SIG-M5 treated with dmso at 0.1 percent for 504 hours (cell line): Measurements from ENCODE around the gene SPHK1.

Source experiments
- DNase-seq: peaks from one replicate; lab custom pipeline; 2025; ENCODE audit not compliant: unreplicated experiment; lab: John Stamatoyannopoulos, UW

The SPHK1 gene

GRCh38 chr17:76405967-76406647 lies 21.7 kb downstream of the SPHK1 start:
- peak; percentile 68 for DNase-seq

GRCh38 chr17:76407509-76407908 lies 23.1 kb downstream of the SPHK1 start:
- DNase-seq = no peak

GRCh38 chr17:76408037-76408849 lies 23.8 kb downstream of the SPHK1 start:
- DNase-seq = peak; percentile 38

- DNase-seq = no peak
Measured at GRCh38 chr17:76410328-76410965, 26.0 kb downstream of the SPHK1 start.

GRCh38 chr17:76411247-76411646 lies 26.8 kb downstream of the SPHK1 start:
- no peak for DNase-seq

GRCh38 chr17:76414334-76415295 lies 30.2 kb downstream of the SPHK1 start:
- no peak for DNase-seq

- DNase-seq = no peak
Measured at GRCh38 chr17:76415786-76416185, 31.4 kb downstream of the SPHK1 start.

GRCh38 chr17:76416457-76416856 lies 32.0 kb downstream of the SPHK1 start:
- no peak for DNase-seq

- no peak for DNase-seq
Measured at GRCh38 chr17:76416899-76417298, 32.5 kb downstream of the SPHK1 start.

- no peak for DNase-seq
Measured at GRCh38 chr17:76417499-76418143, 33.2 kb downstream of the SPHK1 start.

- no peak for DNase-seq
Measured at GRCh38 chr17:76419576-76420260, 35.3 kb downstream of the SPHK1 start.

- no peak for DNase-seq
Measured at GRCh38 chr17:76420356-76421043, 36.1 kb downstream of the SPHK1 start.

GRCh38 chr17:76421044-76421407 lies 36.6 kb downstream of the SPHK1 start:
- no peak for DNase-seq

GRCh38 chr17:76422406-76422805 lies 38.0 kb downstream of the SPHK1 start:
- no peak for DNase-seq

- DNase-seq = no peak
Measured at GRCh38 chr17:76422860-76423259, 38.5 kb downstream of the SPHK1 start.

- no peak for DNase-seq
Measured at GRCh38 chr17:76426853-76427252, 42.4 kb downstream of the SPHK1 start.

- DNase-seq = no peak
Measured at GRCh38 chr17:76427501-76428231, 43.3 kb downstream of the SPHK1 start.

GRCh38 chr17:76428511-76428910 lies 44.1 kb downstream of the SPHK1 start:
- no peak for DNase-seq

GRCh38 chr17:76431509-76431908 lies 47.1 kb downstream of the SPHK1 start:
- DNase-seq = no peak
